PC-3 (cell line): ENCODE results near the gene AXDND1. TPM values are rescaled to one million over a fixed set of nuclear protein-coding genes. Genes with fewer than 3 reads are reported as not detected.

Experiments used
- ATAC-seq: fragments of 200-7000 bp; cut with Tn5 transposase; 2 replicates; pipeline ENCODE4 v1.9.1; 2020; ENCODE audit warnings: mild to moderate bottlenecking, moderate library complexity
- BruUV-seq: library from RNA; stranded (reverse); fragments of 400-500 nt; replicated peaks from 2 replicates; lab custom pipeline; 2021; lab: Mats Ljungman, UMichigan
- CTCF ChIA-PET: fragments of 300-600 bp; sonication (Branson Sonifier 250); formaldehyde crosslinking; loops from one replicate; lab custom pipeline; 2022; ENCODE audit warnings: antibody characterized with exemption; lab: Charles Lee
- POLR2A ChIA-PET: fragments of 300-600 bp; sonication (Branson Sonifier 250); formaldehyde crosslinking; loops from one replicate; lab custom pipeline; 2022; ENCODE audit warnings: antibody characterized with exemption; ENCODE audit not compliant: unreplicated experiment; lab: Charles Lee
- DNase-seq: peaks from one replicate; pipeline ENCODE4 v3.0.0-alpha.2; 2015
- H2AFZ ChIP-seq: fragments of 300-600 bp; sonication (generic); 2 replicates; pipeline ENCODE4 v1.6.0; 2016; ENCODE audit warnings: antibody characterized with exemption, low read length
- H3F3A ChIP-seq: fragments of 300-600 bp; sonication (generic); one replicate; pipeline ENCODE4 v1.6.0; 2017; ENCODE audit warnings: antibody characterized with exemption, low read length, control low read depth, mild to moderate bottlenecking; ENCODE audit not compliant: unreplicated experiment
- H3K27ac ChIP-seq: fragments of 300-600 bp; sonication (generic); 2 replicates; pipeline ENCODE4 v1.5.1; 2016; ENCODE audit warnings: mild to moderate bottlenecking, low read length
- H3K27me3 ChIP-seq: fragments of 300-600 bp; sonication (generic); 2 replicates; pipeline ENCODE4 v1.6.1; 2016; ENCODE audit warnings: low read length, mixed read lengths
- H3K36me3 ChIP-seq: fragments of 300-600 bp; sonication (generic); 2 replicates; pipeline ENCODE4 v1.6.1; 2016; ENCODE audit warnings: low read depth, mixed run types, low read length, mixed read lengths
- H3K4me1 ChIP-seq: fragments of 300-600 bp; sonication (generic); 2 replicates; pipeline ENCODE4 v1.5.1; 2016; ENCODE audit warnings: low read length; ENCODE audit not compliant: insufficient read depth
- H3K4me2 ChIP-seq: fragments of 300-600 bp; sonication (generic); 2 replicates; pipeline ENCODE4 v1.6.0; 2016; ENCODE audit warnings: low read length
- H3K4me3 ChIP-seq: fragments of 300-600 bp; sonication (generic); 2 replicates; pipeline ENCODE4 v1.5.1; 2016; ENCODE audit warnings: mild to moderate bottlenecking, low read length, mixed read lengths
- H3K79me2 ChIP-seq: fragments of 300-600 bp; sonication (generic); 2 replicates; pipeline ENCODE4 v1.6.1; 2017; ENCODE audit warnings: low read length, mixed read lengths
- H3K9ac ChIP-seq: fragments of 300-600 bp; sonication (generic); 2 replicates; pipeline ENCODE4 v1.6.0; 2016; ENCODE audit warnings: mild to moderate bottlenecking, low read length
- H3K9me2 ChIP-seq: fragments of 300-600 bp; sonication (generic); replicated peaks from 2 replicates; pipeline ENCODE4 v1.6.1; 2016; ENCODE audit warnings: mixed run types, low read length, mixed read lengths
- H3K9me3 ChIP-seq: fragments of 300-600 bp; sonication (generic); 2 replicates; pipeline ENCODE4 v1.6.1; 2016; ENCODE audit warnings: low read length, mixed read lengths
- H4K20me1 ChIP-seq: fragments of 300-600 bp; sonication (generic); 2 replicates; pipeline ENCODE4 v1.6.1; 2016; ENCODE audit warnings: low read length, mixed read lengths
- CTCF ChIP-seq: fragments of 300-600 bp; sonication (generic); conservative IDR thresholded peaks from 2 replicates; pipeline ENCODE4 v1.5.1; 2017; ENCODE audit warnings: antibody characterized with exemption, low read depth, mild to moderate bottlenecking, low read length
- EZH2 ChIP-seq: fragments of 300-600 bp; sonication (generic); IDR thresholded peaks from one replicate; pipeline ENCODE4 v1.6.1; 2017; ENCODE audit warnings: antibody characterized with exemption, mild to moderate bottlenecking, low read length; ENCODE audit not compliant: unreplicated experiment
- EZH2phosphoT487 ChIP-seq: fragments of 300-600 bp; sonication (generic); IDR thresholded peaks from 2 replicates; pipeline ENCODE4 v1.6.1; 2018; ENCODE audit warnings: mild to moderate bottlenecking, antibody characterized with exemption, low read length, borderline replicate concordance
- intact Hi-C: fragments of 100-400 bp; cut with micrococcal nuclease; formaldehyde crosslinking; loops from 2 replicates; pipeline ENCODE4 v1.9.0; 2023
- total RNA-seq: library from RNA; depleted of rRNA; stranded (reverse); fragments of >200 nt; gene quantifications from 2 replicates; pipeline ENCODE4 v1.2.3, GENCODE V29; 2014

AXDND1 gene
- total RNA-seq, 1 experiment from 2014 or later = not detected

DNA sequence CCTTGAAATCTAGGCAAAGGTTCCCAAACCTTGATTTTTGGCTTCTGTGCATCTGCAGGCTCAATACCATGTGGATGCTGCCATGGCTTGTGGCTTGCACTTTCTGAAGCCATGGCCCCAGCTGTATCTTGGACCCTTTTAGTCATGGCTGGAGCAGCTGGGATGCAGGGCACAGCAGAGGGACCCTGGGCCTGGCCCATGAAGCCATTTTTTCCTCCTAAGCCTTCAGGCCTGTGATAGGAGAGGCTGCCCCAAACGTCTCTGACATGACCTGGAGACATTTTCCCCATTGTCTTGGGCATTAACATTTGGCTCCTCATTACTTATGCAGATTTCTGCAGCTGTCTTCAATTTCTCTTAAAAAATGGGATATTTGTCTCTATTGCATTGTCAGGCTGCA, 112.6 kb downstream of the AXDND1 start:
- POLR2A ChIA-PET = no interaction called here
- H3K79me2 ChIP-seq = no peaks in the 10 kb centered on the region
- no TSS peak for BruUV-seq

GRCh38 chr1:179490611-179491010, 124.8 kb downstream of the AXDND1 start:
- TF ChIP-seq CTCF (no peak), EZH2phosphoT487 (no peak), EZH2 (no peak)
- no peak for DNase-seq
- no peaks in the 10 kb centered on the region for H4K20me1 ChIP-seq
- no peak overlapping the region for H3K9ac ChIP-seq
- no peak overlapping the region for H3K27ac ChIP-seq
- H3K27me3 ChIP-seq = peaks cover 23% of the 10 kb centered on the region
- H3K9me3 ChIP-seq = no peaks in the 10 kb centered on the region
- POLR2A ChIA-PET = no interaction called here
- no peak for ATAC-seq
- no peaks in the 10 kb centered on the region for H3K9me2 ChIP-seq
- no TSS peak for BruUV-seq
- no peaks in the 10 kb centered on the region for H3K79me2 ChIP-seq
- no peak overlapping the region for H3K4me2 ChIP-seq
- no peak overlapping the region for H3K4me3 ChIP-seq
- H2AFZ ChIP-seq = no peak overlapping the region
- no peaks in the 10 kb centered on the region for H3K36me3 ChIP-seq
- CTCF ChIA-PET = no interaction called here
- no peaks in the 10 kb centered on the region for H3F3A ChIP-seq
- no peaks in the 10 kb centered on the region for H3K4me1 ChIP-seq
- intact Hi-C loops = no loop called here

More for the DNA sequence above, 112.6 kb downstream of the AXDND1 start:
- no peak overlapping the region for H2AFZ ChIP-seq
- no peak for ATAC-seq
- H3K4me3 ChIP-seq = no peak overlapping the region
- no peak overlapping the region for H3K4me2 ChIP-seq
- intact Hi-C loops = no loop called here
- H3K27me3 ChIP-seq = no peaks in the 10 kb centered on the region
- no peaks in the 10 kb centered on the region for H3K9me2 ChIP-seq
- no peaks in the 10 kb centered on the region for H4K20me1 ChIP-seq
- H3K27ac ChIP-seq = no peak overlapping the region
- no peak for DNase-seq
- no peaks in the 10 kb centered on the region for H3K4me1 ChIP-seq
- H3F3A ChIP-seq = no peaks in the 10 kb centered on the region
- H3K9ac ChIP-seq = no peak overlapping the region
- H3K36me3 ChIP-seq = no peaks in the 10 kb centered on the region
- H3K9me3 ChIP-seq = peaks cover 4% of the 10 kb centered on the region; the same call in 1 of the 2 replicates
- TF ChIP-seq EZH2 = no peak
- no peak for TF ChIP-seq EZH2phosphoT487
- TF ChIP-seq CTCF = no peak
- CTCF ChIA-PET = no interaction called here

DNA sequence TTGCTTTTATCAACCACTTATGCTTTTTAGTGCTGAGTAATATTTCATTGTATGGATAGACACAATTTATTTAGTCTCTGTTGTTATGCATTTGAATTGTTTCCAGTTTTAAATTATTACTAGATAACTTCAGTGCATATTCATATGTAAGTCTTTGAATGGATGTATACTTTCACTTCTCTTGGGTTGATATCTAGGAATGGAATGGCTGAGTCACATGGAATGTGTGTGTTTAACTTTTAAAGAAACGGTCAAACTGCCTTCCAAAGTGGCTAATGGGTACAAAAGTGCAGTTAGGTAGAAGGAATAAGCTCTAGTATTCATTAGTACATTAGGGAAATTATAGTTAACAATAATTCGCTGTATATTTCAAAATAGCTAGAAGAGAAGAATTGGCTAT, 127.6 kb downstream of the AXDND1 start:
- Histone ChIP-seq H3K9me3 (no peaks in the 10 kb centered on the region), H3K4me3 (no peak overlapping the region), H3K36me3 (no peaks in the 10 kb centered on the region), H2AFZ (no peak overlapping the region), H3K9ac (no peak overlapping the region), H3K9me2 (no peaks in the 10 kb centered on the region), H3F3A (no peaks in the 10 kb centered on the region), H3K4me1 (no peaks in the 10 kb centered on the region), H3K79me2 (no peaks in the 10 kb centered on the region), H3K27me3 (peaks cover 32% of the 10 kb centered on the region), H4K20me1 (no peaks in the 10 kb centered on the region), H3K27ac (no peak overlapping the region), H3K4me2 (no peak overlapping the region)
- DNase-seq = no peak
- ATAC-seq = no peak
- TF ChIP-seq EZH2phosphoT487 = no peak
- no peak for TF ChIP-seq CTCF
- TF ChIP-seq EZH2 = no peak
- intact Hi-C loops = no loop called here
- ChIA-PET CTCF (no interaction called here), POLR2A (no interaction called here)
- no TSS peak for BruUV-seq
